Measurements from ENCODE around the gene OSBPL9.

Gene OSBPL9

DNA sequence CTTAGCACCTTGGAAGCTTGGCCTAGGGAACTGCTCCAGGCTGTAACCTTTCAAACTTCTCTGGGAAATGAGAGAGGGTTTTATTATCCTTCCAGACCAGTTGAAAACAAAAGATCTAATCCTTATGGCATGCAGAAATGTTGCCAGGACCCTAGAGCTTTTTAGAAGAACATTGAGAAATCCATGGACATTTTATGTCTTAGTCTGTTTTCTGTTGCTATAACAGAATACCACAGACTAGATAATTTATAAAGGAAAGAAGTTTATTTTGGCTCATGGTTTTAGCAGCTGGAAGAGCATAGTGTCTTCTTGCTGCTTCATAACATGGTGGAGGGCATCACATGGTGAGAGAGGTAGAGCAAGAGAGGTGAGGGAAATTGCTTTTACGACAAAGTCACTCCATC, 25.8 kb downstream of the OSBPL9 start:
- no peak for DNase-seq
- Histone ChIP-seq H3F3A (ENCODE audit: insufficient read depth, low read length) (no peaks in the 10 kb centered on the region), H2AFZ (ENCODE audit: low read length) (no peak overlapping the region), H3K4me2 (ENCODE audit: low read depth, low read length) (no peak overlapping the region), H3K36me3 (replicated peaks; ENCODE audit: insufficient read depth, low read length) (no peaks in the 10 kb centered on the region), H3K4me3 (ENCODE audit: low read length) (no peak overlapping the region), H3K9me2 (replicated peaks; ENCODE audit: insufficient read depth, low read length) (no peaks in the 10 kb centered on the region), H3K79me2 (ENCODE audit: low read length) (peaks cover 38% of the 10 kb centered on the region), H3K27me3 (replicated peaks; ENCODE audit: insufficient read depth, low read length) (no peaks in the 10 kb centered on the region), H3K4me1 (ENCODE audit: low read length) (no peaks in the 10 kb centered on the region), H3K9me3 (replicated peaks; ENCODE audit: insufficient read depth, low read length) (no peaks in the 10 kb centered on the region), H3K27ac (ENCODE audit: low read length) (no peak overlapping the region), H4K20me1 (ENCODE audit: insufficient read depth, low read length) (no peaks in the 10 kb centered on the region), H3K9ac (ENCODE audit: low read length) (no peak overlapping the region)
- TF ChIP-seq EZH2phosphoT487 (IDR thresholded peaks at IDR 0.05; ENCODE audit: low read length) (no peak), EZH2 (optimal IDR thresholded peaks at IDR 0.05; ENCODE audit: low read depth, low read length) (no peak)
- TF ChIP-seq, protein P1, sequence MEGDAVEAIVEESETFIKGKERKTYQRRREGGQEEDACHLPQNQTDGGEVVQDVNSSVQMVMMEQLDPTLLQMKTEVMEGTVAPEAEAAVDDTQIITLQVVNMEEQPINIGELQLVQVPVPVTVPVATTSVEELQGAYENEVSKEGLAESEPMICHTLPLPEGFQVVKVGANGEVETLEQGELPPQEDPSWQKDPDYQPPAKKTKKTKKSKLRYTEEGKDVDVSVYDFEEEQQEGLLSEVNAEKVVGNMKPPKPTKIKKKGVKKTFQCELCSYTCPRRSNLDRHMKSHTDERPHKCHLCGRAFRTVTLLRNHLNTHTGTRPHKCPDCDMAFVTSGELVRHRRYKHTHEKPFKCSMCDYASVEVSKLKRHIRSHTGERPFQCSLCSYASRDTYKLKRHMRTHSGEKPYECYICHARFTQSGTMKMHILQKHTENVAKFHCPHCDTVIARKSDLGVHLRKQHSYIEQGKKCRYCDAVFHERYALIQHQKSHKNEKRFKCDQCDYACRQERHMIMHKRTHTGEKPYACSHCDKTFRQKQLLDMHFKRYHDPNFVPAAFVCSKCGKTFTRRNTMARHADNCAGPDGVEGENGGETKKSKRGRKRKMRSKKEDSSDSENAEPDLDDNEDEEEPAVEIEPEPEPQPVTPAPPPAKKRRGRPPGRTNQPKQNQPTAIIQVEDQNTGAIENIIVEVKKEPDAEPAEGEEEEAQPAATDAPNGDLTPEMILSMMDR (IDR thresholded peaks at IDR 0.05; ENCODE audit: low read length): no peak

DNA sequence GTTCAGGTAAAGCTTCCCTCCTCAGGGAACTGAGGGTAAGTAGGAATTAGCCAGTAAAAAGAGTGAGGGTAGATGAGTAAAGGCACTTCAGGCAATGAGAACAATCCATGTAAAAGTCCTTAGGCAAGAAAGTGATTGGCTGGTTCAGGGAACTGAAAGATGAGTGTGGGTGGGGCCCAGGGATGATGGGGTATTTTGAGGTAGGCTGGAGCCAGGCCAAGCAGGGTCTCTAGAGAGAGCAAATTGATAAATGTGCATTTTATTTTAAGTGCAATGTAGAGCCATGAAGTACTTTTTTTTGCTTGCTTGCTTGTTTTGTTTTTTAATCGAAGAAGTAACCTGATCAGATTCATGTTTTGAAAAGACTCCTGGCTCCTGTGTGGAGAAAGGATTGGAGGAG, 26.5 kb downstream of the OSBPL9 start:
- DNase-seq: no peak
- Histone ChIP-seq H3K9ac (ENCODE audit: low read length) (no peak overlapping the region), H3K79me2 (ENCODE audit: low read length) (peaks cover 38% of the 10 kb centered on the region), H3K27ac (ENCODE audit: low read length) (no peak overlapping the region), H2AFZ (ENCODE audit: low read length) (no peak overlapping the region), H3F3A (ENCODE audit: insufficient read depth, low read length) (no peaks in the 10 kb centered on the region), H3K4me3 (ENCODE audit: low read length) (no peak overlapping the region), H4K20me1 (ENCODE audit: insufficient read depth, low read length) (no peaks in the 10 kb centered on the region), H3K9me3 (replicated peaks; ENCODE audit: insufficient read depth, low read length) (no peaks in the 10 kb centered on the region), H3K9me2 (replicated peaks; ENCODE audit: insufficient read depth, low read length) (no peaks in the 10 kb centered on the region), H3K27me3 (replicated peaks; ENCODE audit: insufficient read depth, low read length) (no peaks in the 10 kb centered on the region), H3K4me2 (ENCODE audit: low read depth, low read length) (no peak overlapping the region), H3K4me1 (ENCODE audit: low read length) (no peaks in the 10 kb centered on the region), H3K36me3 (replicated peaks; ENCODE audit: insufficient read depth, low read length) (no peaks in the 10 kb centered on the region)
- TF ChIP-seq, protein P1 (IDR thresholded peaks at IDR 0.05; ENCODE audit: low read length): no peak
- no peak for TF ChIP-seq EZH2phosphoT487 (IDR thresholded peaks at IDR 0.05; ENCODE audit: low read length)
- no peak for TF ChIP-seq EZH2 (optimal IDR thresholded peaks at IDR 0.05; ENCODE audit: low read depth, low read length)

DNA sequence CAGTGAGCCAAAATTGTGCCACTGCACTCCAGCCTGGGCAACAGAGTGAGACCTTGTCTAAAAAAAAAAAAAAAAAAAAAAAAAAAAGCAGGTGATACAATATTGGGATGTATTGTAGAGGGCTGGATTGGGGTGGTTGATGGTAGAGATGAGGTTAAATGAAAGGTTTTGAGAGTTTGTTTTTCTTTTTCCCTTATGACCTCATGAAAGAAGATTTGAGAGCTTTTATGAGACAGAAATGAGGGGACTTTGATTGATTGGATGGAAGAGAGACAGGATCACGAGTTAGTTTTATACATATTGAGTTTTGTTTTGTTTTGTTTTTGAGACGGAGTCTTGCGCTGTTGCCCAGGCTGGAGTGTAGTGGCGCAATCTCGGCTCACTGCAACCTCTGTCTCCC, 27.1 kb downstream of the OSBPL9 start:
- no peak overlapping the region for H3K4me2 ChIP-seq (ENCODE audit: low read depth, low read length)
- H4K20me1 ChIP-seq (ENCODE audit: insufficient read depth, low read length): no peaks in the 10 kb centered on the region
- H3K9me2 ChIP-seq (replicated peaks; ENCODE audit: insufficient read depth, low read length): no peaks in the 10 kb centered on the region
- peaks cover 37% of the 10 kb centered on the region for H3K79me2 ChIP-seq (ENCODE audit: low read length)
- no peak overlapping the region for H3K9ac ChIP-seq (ENCODE audit: low read length)
- TF ChIP-seq EZH2 (optimal IDR thresholded peaks at IDR 0.05; ENCODE audit: low read depth, low read length): no peak
- TF ChIP-seq, protein P1 (IDR thresholded peaks at IDR 0.05; ENCODE audit: low read length): no peak
- TF ChIP-seq EZH2phosphoT487 (IDR thresholded peaks at IDR 0.05; ENCODE audit: low read length): no peak
- no peaks in the 10 kb centered on the region for H3K4me1 ChIP-seq (ENCODE audit: low read length)
- no peaks in the 10 kb centered on the region for H3K27me3 ChIP-seq (replicated peaks; ENCODE audit: insufficient read depth, low read length)
- no peaks in the 10 kb centered on the region for H3K36me3 ChIP-seq (replicated peaks; ENCODE audit: insufficient read depth, low read length)
- no peak overlapping the region for H3K27ac ChIP-seq (ENCODE audit: low read length)
- H3F3A ChIP-seq (ENCODE audit: insufficient read depth, low read length): no peaks in the 10 kb centered on the region
- H3K4me3 ChIP-seq (ENCODE audit: low read length): no peak overlapping the region
- no peak for DNase-seq
- H2AFZ ChIP-seq (ENCODE audit: low read length): no peak overlapping the region
- H3K9me3 ChIP-seq (replicated peaks; ENCODE audit: insufficient read depth, low read length): no peaks in the 10 kb centered on the region

All from MM.1S (cell line).